Measurements from ENCODE around the gene SCUBE2.
"Not testable (repeated sequence)": the region's sequence is repeated elsewhere in the genome, so short reads cannot be mapped to it uniquely, and the experiment has no call there.

- not testable (repeated sequence) for TF ChIP-seq EZH2phosphoT487 (IDR thresholded peaks at IDR 0.05; ENCODE audit: insufficient read depth, low read depth); EZH2 (IDR thresholded peaks at IDR 0.05; ENCODE audit: insufficient read depth, poor library complexity, severe bottlenecking)
These were observed 104.6 kb downstream of the SCUBE2 start for GRCh38 chr11:8986772-8987171.
